IMR-90 (cell line): ENCODE results near the gene TPCN1. TPM values are rescaled to one million over a fixed set of nuclear protein-coding genes. Genes with fewer than 3 reads are reported as not detected.

Experiments used
- ATAC-seq: fragments of 200-7000 bp; cut with Tn5 transposase; 2 replicates; pipeline ENCODE4 v1.9.1; 2020; ENCODE audit warnings: low read depth, mild to moderate bottlenecking, moderate library complexity
- BruUV-seq: library from RNA; stranded (reverse); fragments of 400-500 nt; replicated peaks from 2 replicates; lab custom pipeline; 2021; lab: Mats Ljungman, UMichigan
- CTCF ChIA-PET: fragments of 300-600 bp; formaldehyde crosslinking; extraction: SDS; loops from one replicate; lab custom pipeline; 2021; ENCODE audit warnings: antibody characterized with exemption; lab: Yijun Ruan, JAX
- POLR2A ChIA-PET: fragments of 300-600 bp; sonication (Branson Sonifier 250); formaldehyde crosslinking; loops from one replicate; lab custom pipeline; 2022; ENCODE audit warnings: antibody characterized with exemption; ENCODE audit not compliant: unreplicated experiment; lab: Charles Lee
- DNase-seq: peaks from one replicate; pipeline ENCODE4 v3.0.0; 2013
- H2AFZ ChIP-seq: replicated peaks from 2 replicates; pipeline ENCODE3; 2013; ENCODE audit warnings: low read length, mild to moderate bottlenecking; ENCODE audit not compliant: poor library complexity
- H2AK5ac ChIP-seq: 2 replicates; pipeline ENCODE4 v1.6.1; 2013; ENCODE audit warnings: low read depth, low read length, inconsistent platforms
- H2AK9ac ChIP-seq: replicated peaks from 2 replicates; pipeline ENCODE3; 2013; ENCODE audit warnings: mild to moderate bottlenecking, low read depth, low read length, moderate library complexity; ENCODE audit not compliant: poor library complexity
- H2BK120ac ChIP-seq: 2 replicates; pipeline ENCODE4 v1.6.1; 2013; ENCODE audit warnings: low read depth, low read length, inconsistent platforms
- H2BK15ac ChIP-seq: 3 replicates; pipeline ENCODE4 v1.6.1; 2013; ENCODE audit warnings: low read depth, low read length, inconsistent platforms
- H2BK20ac ChIP-seq: 2 replicates; pipeline ENCODE4 v1.6.1; 2013; ENCODE audit warnings: low read depth, mild to moderate bottlenecking, inconsistent platforms, low read length, moderate library complexity
- H2BK5ac ChIP-seq: 2 replicates; pipeline ENCODE4 v1.6.1; 2013; ENCODE audit warnings: mild to moderate bottlenecking, low read depth, low read length, inconsistent platforms; ENCODE audit not compliant: poor library complexity, severe bottlenecking
- H3K14ac ChIP-seq: replicated peaks from 2 replicates; pipeline ENCODE4 v1.6.1; 2013; ENCODE audit warnings: low read depth, low read length, inconsistent platforms
- H3K18ac ChIP-seq: 2 replicates; pipeline ENCODE4 v1.6.1; 2013; ENCODE audit warnings: low read depth, low read length, control low read depth
- H3K23ac ChIP-seq: 2 replicates; pipeline ENCODE4 v1.6.1; 2013; ENCODE audit warnings: low read depth, low read length, inconsistent platforms
- H3K27ac ChIP-seq: 2 replicates; pipeline ENCODE4 v1.5.1; 2013; ENCODE audit warnings: mild to moderate bottlenecking, control low read depth, low read length; ENCODE audit not compliant: insufficient read depth
- H3K27me3 ChIP-seq: 2 replicates; pipeline ENCODE4 v1.6.1; 2013; ENCODE audit warnings: low read length; ENCODE audit not compliant: control insufficient read depth, insufficient read depth
- H3K36me3 ChIP-seq: 2 replicates; pipeline ENCODE4 v1.6.1; 2013; ENCODE audit warnings: low read length, mixed read lengths; ENCODE audit not compliant: control insufficient read depth, insufficient read depth
- H3K4ac ChIP-seq: 2 replicates; pipeline ENCODE4 v1.6.1; 2013; ENCODE audit warnings: low read depth, low read length, inconsistent platforms
- H3K4me1 ChIP-seq: 2 replicates; pipeline ENCODE4 v1.6.1; 2013; ENCODE audit warnings: low read length, mixed read lengths; ENCODE audit not compliant: control insufficient read depth, insufficient read depth
- H3K4me2 ChIP-seq: 2 replicates; pipeline ENCODE4 v1.6.1; 2013; ENCODE audit warnings: low read depth, mild to moderate bottlenecking, control low read depth, low read length, moderate library complexity
- H3K4me3 ChIP-seq: 2 replicates; pipeline ENCODE4 v1.5.1; 2013; ENCODE audit warnings: low read depth, mild to moderate bottlenecking, control low read depth, low read length, moderate library complexity; ENCODE audit not compliant: insufficient read depth
- H3K56ac ChIP-seq: 2 replicates; pipeline ENCODE4 v1.6.1; 2013; ENCODE audit warnings: low read length, inconsistent platforms; ENCODE audit not compliant: insufficient read depth; ENCODE audit errors: extremely low read depth
- H3K79me1 ChIP-seq, 2 experiments: 2 replicates each; pipeline ENCODE4 v1.6.1; 2013; ENCODE audit warnings: low read length in 2 of 2, inconsistent platforms in 1 of 2, low read depth in 1 of 2
- H3K9ac ChIP-seq: 2 replicates; pipeline ENCODE4 v1.6.1; 2013; ENCODE audit warnings: low read depth, low read length, control low read depth
- H3K9me1 ChIP-seq: 2 replicates; pipeline ENCODE4 v1.6.1; 2013; ENCODE audit warnings: low read length, inconsistent platforms; ENCODE audit not compliant: insufficient read depth
- H3K9me3 ChIP-seq: 2 replicates; pipeline ENCODE4 v1.6.1; 2013; ENCODE audit warnings: low read length; ENCODE audit not compliant: control insufficient read depth, insufficient read depth
- H4K20me1 ChIP-seq: 2 replicates; pipeline ENCODE4 v1.6.1; 2013; ENCODE audit warnings: low read length, inconsistent platforms; ENCODE audit not compliant: insufficient read depth
- H4K5ac ChIP-seq: 2 replicates; pipeline ENCODE4 v1.6.1; 2013; ENCODE audit warnings: mild to moderate bottlenecking, low read depth, low read length, control low read depth
- H4K8ac ChIP-seq, 2 experiments: 2 replicates each; pipeline ENCODE4 v1.6.1; 2013; ENCODE audit warnings: low read depth in 2 of 2, low read length in 2 of 2, control low read depth in 1 of 2, inconsistent platforms in 1 of 2
- H4K91ac ChIP-seq: 2 replicates; pipeline ENCODE4 v1.6.1; 2013; ENCODE audit warnings: low read depth, low read length, inconsistent platforms; ENCODE audit not compliant: insufficient read depth
- BHLHE40 ChIP-seq: fragments of 150-350 bp; IDR thresholded peaks from 2 replicates; pipeline ENCODE4 v1.6.1; 2016; ENCODE audit warnings: mild to moderate bottlenecking, low read depth, low read length
- CEBPB ChIP-seq: IDR thresholded peaks from 2 replicates; pipeline ENCODE4 v1.6.1; 2012; ENCODE audit warnings: low read depth, low read length, improper control_type of control experiment
- CHD1 ChIP-seq: IDR thresholded peaks from 2 replicates; pipeline ENCODE4 v1.6.1; 2012; ENCODE audit warnings: low read depth, low read length, improper control_type of control experiment
- CTCF ChIP-seq: conservative IDR thresholded peaks from 2 replicates; pipeline ENCODE4 v1.5.1; 2012; ENCODE audit warnings: mild to moderate bottlenecking, low read depth, low read length, improper control_type of control experiment
- FOS ChIP-seq: fragments of 150-350 bp; IDR thresholded peaks from 2 replicates; pipeline ENCODE4 v1.6.1; 2016; ENCODE audit warnings: low read depth, low read length
- MAFK ChIP-seq: IDR thresholded peaks from 2 replicates; pipeline ENCODE4 v1.6.1; 2012; ENCODE audit warnings: low read depth, low read length, improper control_type of control experiment
- MAZ ChIP-seq: IDR thresholded peaks from 2 replicates; pipeline ENCODE4 v1.6.1; 2012; ENCODE audit warnings: low read depth, mild to moderate bottlenecking, low read length, improper control_type of control experiment, moderate library complexity, borderline replicate concordance
- MXI1 ChIP-seq: IDR thresholded peaks from 2 replicates; pipeline ENCODE4 v1.6.1; 2012; ENCODE audit warnings: low read depth, mild to moderate bottlenecking, low read length, moderate library complexity, borderline replicate concordance
- NFE2L2 ChIP-seq: fragments of 150-350 bp; IDR thresholded peaks from 2 replicates; pipeline ENCODE4 v1.6.1; 2016; ENCODE audit warnings: low read depth, mild to moderate bottlenecking, low read length
- POLR2A ChIP-seq: IDR thresholded peaks from 2 replicates; pipeline ENCODE4 v1.6.1; 2012; ENCODE audit warnings: mild to moderate bottlenecking, low read depth, low read length
- RAD21 ChIP-seq: IDR thresholded peaks from 2 replicates; pipeline ENCODE4 v1.6.1; 2012; ENCODE audit warnings: low read length, improper control_type of control experiment
- RCOR1 ChIP-seq: IDR thresholded peaks from 2 replicates; pipeline ENCODE4 v1.6.1; 2012; ENCODE audit warnings: mild to moderate bottlenecking, low read length, improper control_type of control experiment; ENCODE audit not compliant: insufficient replicate concordance
- RFX5 ChIP-seq: IDR thresholded peaks from 2 replicates; pipeline ENCODE4 v1.8.0; 2012; ENCODE audit warnings: low read depth, mild to moderate bottlenecking, low read length, moderate library complexity
- SMC3 ChIP-seq: fragments of 150-350 bp; IDR thresholded peaks from 2 replicates; pipeline ENCODE4 v1.6.1; 2016; ENCODE audit warnings: low read depth, mild to moderate bottlenecking, antibody characterized with exemption, low read length, moderate library complexity
- WGBS, 2 experiments: methylation state at CpG; one replicate each; pipeline versions ENCODE4 v1.1.5 to v1.1.7; 2013; ENCODE audit warnings: missing lambda C conversion rate in 2 of 2; ENCODE audit not compliant: insufficient read length in 1 of 2; ENCODE audit errors: extremely low coverage in 2 of 2; 5-methylcytosine and 5-hydroxymethylcytosine counted together
- dilution Hi-C: fragments of 300-500 bp; cut with HindIII; formaldehyde crosslinking; loops from one replicate; pipeline ENCODE4 v1.14.3; 2018; ENCODE audit warnings: low sequenced_read_pairs; ENCODE audit not compliant: unreplicated experiment
- in situ Hi-C: fragments of 300-500 bp; cut with MboI; formaldehyde crosslinking; loops from 3 replicates; pipeline ENCODE4 v1.14.3; 2019; ENCODE audit warnings: low sequenced_read_pairs, inconsistent platforms, mixed read lengths
- intact Hi-C: fragments of 100-400 bp; cut with micrococcal nuclease; formaldehyde crosslinking; loops from 2 replicates; pipeline ENCODE4 v1.10.0; 2022
- polyA plus RNA-seq, 3 experiments: library from polyadenylated mRNA; depleted of rRNA; stranded (reverse); fragments of >200 nt; gene quantifications; 2 replicates each; pipeline ENCODE4 v1.2.3, GENCODE V29; 2012; ENCODE audit warnings: low replicate concordance in 1 of 3
- total RNA-seq: library from RNA; depleted of rRNA; stranded (reverse); fragments of >200 nt; gene quantifications from 2 replicates; pipeline ENCODE4 v1.2.3, GENCODE V29; 2012
- TF ChIP-seq, protein P1 (sequence below): fragments of 150-350 bp; IDR thresholded peaks from 2 replicates; pipeline ENCODE4 v1.6.1; 2016; ENCODE audit warnings: low read depth, mild to moderate bottlenecking, low read length, moderate library complexity, borderline replicate concordance
- TF ChIP-seq, protein P2 (sequence below): fragments of 150-350 bp; IDR thresholded peaks from 2 replicates; pipeline ENCODE4 v1.6.1; 2017; ENCODE audit warnings: mild to moderate bottlenecking, antibody characterized with exemption, low read length, low read depth

The TPCN1 gene
- total and polyA plus RNA-seq, 2 of the 4 experiments (the other 2 are of a cell fraction), result 2.0 to 13.2 TPM

DNA sequence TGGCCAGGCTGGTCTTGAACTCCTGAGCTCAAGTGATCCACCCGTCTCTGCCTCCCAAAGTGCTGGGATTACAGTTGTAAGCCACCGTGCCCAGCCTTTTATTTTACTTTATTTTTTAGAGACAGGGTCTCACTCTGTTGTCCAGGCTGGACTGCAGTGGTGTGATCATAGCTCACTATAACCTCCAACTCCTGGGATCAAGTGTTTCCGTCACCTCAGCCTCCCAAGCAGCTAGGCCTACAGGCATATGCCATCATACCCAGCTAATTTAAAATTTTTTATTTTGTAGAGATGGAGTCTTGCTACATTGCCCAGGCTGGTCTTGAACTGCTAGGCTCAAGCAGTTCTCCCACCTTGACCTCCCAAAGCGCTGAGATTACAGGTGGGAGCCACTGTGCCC is 3.7 kb downstream of the TPCN1 start:
- Histone ChIP-seq H3K27ac (no peak overlapping the region), H3K4me1 (peaks cover 4% of the 10 kb centered on the region), H4K91ac (no peak overlapping the region), H3K79me1 (peaks cover 0 to 16% of the 10 kb centered on the region in 2 experiments; a peak in 2 of 4 replicates), H2BK20ac (no peak overlapping the region), H3K18ac (no peak overlapping the region), H3K56ac (no peak overlapping the region), H3K4me2 (no peak overlapping the region), H3K4ac (no peak overlapping the region), H4K5ac (no peak overlapping the region), H3K4me3 (no peak overlapping the region), H3K9me1 (peaks cover 7% of the 10 kb centered on the region), H2BK5ac (no peak overlapping the region), H2BK120ac (no peak overlapping the region), H2BK15ac (no peak overlapping the region), H3K9ac (no peak overlapping the region), H3K27me3 (no peaks in the 10 kb centered on the region), H2AK5ac (no peak overlapping the region), H2AK9ac (no peak overlapping the region), H3K23ac (no peak overlapping the region), H4K8ac (no peak overlapping the region), H3K9me3 (no peaks in the 10 kb centered on the region), H4K20me1 (peaks cover 9% of the 10 kb centered on the region), H3K36me3 (peaks cover 13% of the 10 kb centered on the region), H3K14ac (no peak overlapping the region), H2AFZ (no peak overlapping the region)
- in situ Hi-C loops (no loop called here), intact Hi-C loops (no loop called here), dilution Hi-C loops (no loop called here)
- ChIA-PET POLR2A (no interaction called here), CTCF (no interaction called here)
- TF ChIP-seq, protein P1, sequence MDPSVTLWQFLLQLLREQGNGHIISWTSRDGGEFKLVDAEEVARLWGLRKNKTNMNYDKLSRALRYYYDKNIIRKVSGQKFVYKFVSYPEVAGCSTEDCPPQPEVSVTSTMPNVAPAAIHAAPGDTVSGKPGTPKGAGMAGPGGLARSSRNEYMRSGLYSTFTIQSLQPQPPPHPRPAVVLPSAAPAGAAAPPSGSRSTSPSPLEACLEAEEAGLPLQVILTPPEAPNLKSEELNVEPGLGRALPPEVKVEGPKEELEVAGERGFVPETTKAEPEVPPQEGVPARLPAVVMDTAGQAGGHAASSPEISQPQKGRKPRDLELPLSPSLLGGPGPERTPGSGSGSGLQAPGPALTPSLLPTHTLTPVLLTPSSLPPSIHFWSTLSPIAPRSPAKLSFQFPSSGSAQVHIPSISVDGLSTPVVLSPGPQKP, result no peak
- TF ChIP-seq CTCF (no peak), NFE2L2 (no peak), RCOR1 (no peak), SMC3 (no peak), MAFK (no peak), CHD1 (no peak), MXI1 (no peak), RAD21 (no peak), FOS (no peak), RFX5 (no peak), POLR2A (no peak), MAZ (no peak), BHLHE40 (no peak), CEBPB (no peak)
- TF ChIP-seq, protein P2, sequence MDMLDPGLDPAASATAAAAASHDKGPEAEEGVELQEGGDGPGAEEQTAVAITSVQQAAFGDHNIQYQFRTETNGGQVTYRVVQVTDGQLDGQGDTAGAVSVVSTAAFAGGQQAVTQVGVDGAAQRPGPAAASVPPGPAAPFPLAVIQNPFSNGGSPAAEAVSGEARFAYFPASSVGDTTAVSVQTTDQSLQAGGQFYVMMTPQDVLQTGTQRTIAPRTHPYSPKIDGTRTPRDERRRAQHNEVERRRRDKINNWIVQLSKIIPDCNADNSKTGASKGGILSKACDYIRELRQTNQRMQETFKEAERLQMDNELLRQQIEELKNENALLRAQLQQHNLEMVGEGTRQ, result no peak
- BruUV-seq, result no TSS peak
- WGBS, 2 experiments, result no CpG with 5 or more reads among the region's 4 CpGs
- ATAC-seq, result no peak
- no peak for DNase-seq
